Sigmoid colon (tissue), 7 donors: ENCODE results near the gene TNIP2. TPM values are rescaled to one million over a fixed set of nuclear protein-coding genes. Genes with fewer than 3 reads are reported as not detected.
A peak's percentile ranks its signal among the peaks of the same experiment; 100 is the strongest.

ENCODE experiments used
- DNase-seq: peaks from one replicate; pipeline ENCODE4 v3.0.0-alpha.2; 2019
- H3K27ac ChIP-seq, 4 donors: fragments of 200-600 bp; sonication (generic); one replicate each; pipeline ENCODE4 v1.5.1; 2016 to 2019; ENCODE audit warnings: mild to moderate bottlenecking in 1 of 4
- H3K27me3 ChIP-seq, 3 donors: fragments of 200-600 bp; sonication (generic); one replicate each; pipeline ENCODE4 v1.5.1; 2019; ENCODE audit warnings: mild to moderate bottlenecking in 1 of 3
- H3K36me3 ChIP-seq, 4 donors: fragments of 200-600 bp; sonication (generic); one replicate each; pipeline ENCODE4 v1.5.1; 2016 to 2019
- H3K4me1 ChIP-seq, 4 donors: fragments of 200-600 bp; sonication (generic); one replicate each; pipeline ENCODE4 v1.5.1; 2017 to 2019
- H3K4me3 ChIP-seq, 4 donors: fragments of 200-600 bp; sonication (generic); one replicate each; pipeline ENCODE4 v1.5.1; 2017 to 2019; ENCODE audit warnings: mild to moderate bottlenecking in 2 of 4, moderate library complexity in 1 of 4
- H3K9me3 ChIP-seq, 4 donors: fragments of 200-600 bp in 3 of 4; sonication (generic) in 3 of 4; one replicate each; pipeline versions ENCODE4 v1.5.1 to v1.6.1; 2013 to 2019
- CTCF ChIP-seq, 4 experiments: fragments of 450-650 bp in 3 of 4; fragments of 200-600 bp in 1 of 4; IDR thresholded peaks; one replicate each; pipeline ENCODE4 v1.5.1; 2016 to 2019; ENCODE audit warnings: antibody characterized with exemption in 4 of 4, mild to moderate bottlenecking in 3 of 4, moderate library complexity in 2 of 4
- EP300 ChIP-seq, 4 donors: sonication (generic); formaldehyde crosslinking; IDR thresholded peaks; one replicate each; pipeline ENCODE4 v1.6.1; 2017; ENCODE audit warnings: antibody characterized with exemption in 4 of 4
- POLR2A ChIP-seq, 2 donors: fragments of 450-650 bp; IDR thresholded peaks; one replicate each; pipeline ENCODE4 v1.6.1; 2016; ENCODE audit warnings: antibody characterized with exemption in 2 of 2, mild to moderate bottlenecking in 2 of 2, moderate library complexity in 2 of 2
- POLR2AphosphoS5 ChIP-seq, 4 donors: sonication (generic); formaldehyde crosslinking; IDR thresholded peaks; one replicate each; pipeline ENCODE4 v1.6.1; 2017; ENCODE audit warnings: antibody characterized with exemption in 4 of 4
- WGBS, 2 donors: extraction: QIAGEN DNeasy Blood & Tissue Kit; methylation state at CpG; one replicate each; pipeline ENCODE4 v1.1.7; 2013; 5-methylcytosine and 5-hydroxymethylcytosine counted together
- intact Hi-C: fragments of 100-400 bp; cut with DNase I; formaldehyde crosslinking; loops from one replicate; pipeline ENCODE4 v1.15.1; 2023
- polyA plus RNA-seq, 3 donors: library from polyadenylated mRNA; stranded (reverse); fragments of 200-250 nt; gene quantifications; one replicate each; pipeline ENCODE4 v1.2.3, GENCODE V29; 2013
- total RNA-seq, 4 donors: library from RNA; depleted of rRNA; stranded (reverse); fragments of >200 nt; gene quantifications; one replicate each; pipeline ENCODE4 v1.1.0, GENCODE V29; 2016
- donor health status: healthy with polysubstance abuse.
- donor health status: Bipolar disorder and iron deficiency.
- donor health status: healthy.

Gene TNIP2
- total and polyA plus RNA-seq, 7 donors = 51.7 to 68.8 (median 65.0) TPM

DNA sequence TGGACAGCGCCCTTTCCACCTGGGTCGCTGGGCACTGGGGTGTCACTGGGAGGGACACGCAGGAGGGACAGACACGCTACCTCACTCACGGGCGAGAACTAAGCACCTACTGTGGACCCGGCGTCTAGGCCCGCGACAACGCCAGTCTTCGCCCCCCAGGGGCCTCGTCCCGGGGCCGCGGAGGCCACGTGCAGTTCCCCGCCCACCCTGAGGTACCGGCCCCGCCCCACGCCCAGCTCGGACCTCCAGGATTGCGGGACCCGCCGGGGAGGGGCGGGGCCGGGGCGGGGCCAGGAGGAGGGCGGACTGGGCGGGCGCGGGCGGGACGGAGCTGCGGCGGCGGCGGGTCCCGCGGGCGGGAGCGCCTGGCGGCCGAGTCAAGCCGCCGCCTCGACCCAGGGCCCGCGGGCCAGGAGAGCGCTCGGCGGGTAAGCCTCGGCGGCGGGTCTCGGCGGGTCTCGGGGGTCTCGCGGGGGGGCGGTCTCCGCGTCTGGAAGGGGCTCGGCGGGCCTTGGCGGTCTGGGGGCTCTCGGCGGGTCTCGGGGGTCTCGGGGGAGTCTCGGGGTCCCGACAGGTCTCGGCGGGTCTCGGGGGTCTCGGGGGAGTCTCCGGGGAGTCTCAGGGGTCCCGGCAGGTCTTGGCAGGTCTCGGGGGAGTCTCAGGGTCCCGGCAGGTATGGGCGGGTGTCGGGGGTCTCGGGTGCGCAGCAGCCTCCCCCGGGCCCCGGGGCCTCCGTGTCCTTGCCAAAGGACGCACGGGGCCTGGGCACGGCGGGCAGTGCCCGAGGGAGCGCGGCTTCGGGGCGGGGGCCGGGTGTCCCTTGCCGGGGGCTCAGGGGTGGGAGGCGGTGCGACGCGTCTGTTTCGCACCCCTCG is 36.8 kb upstream of the TNIP2 start, which contains the start of gene SH3BP2:
TSS of gene SH3BP2 (plus strand) at position 375 of the 875 bp plus-strand sequence. CDS start 27,533 bp downstream, outside the sequence.
- 7 to 9% methylated on average over 104 of the region's 104 CpGs for WGBS, 2 donors
- peak within 1 kb of the TSS; percentile 50 to 76 (median 64) for H3K4me3 ChIP-seq
- peaks cover 0 to 60% (median 55%) of the 10 kb centered on the region in 4 donors for H3K4me1 ChIP-seq
- TF ChIP-seq CTCF (IDR thresholded peaks at IDR 0.05) (no peak), POLR2AphosphoS5 (IDR thresholded peaks at IDR 0.05) (peak in 2 of 4 donors; percentile 23 to 39), EP300 (IDR thresholded peaks at IDR 0.05) (no peak), POLR2A (IDR thresholded peaks at IDR 0.05) (no peak)
- H3K9me3 ChIP-seq = no peaks in the 10 kb centered on the region
- no peaks in the 10 kb centered on the region for H3K27me3 ChIP-seq
- no peaks in the 10 kb centered on the region for H3K36me3 ChIP-seq
- DNase-seq = peak; percentile 88
- intact Hi-C loops = loop anchor here (5.0 kb wide), 1 partner anchor 36 kb away; the partner anchor contains the start of gene TNIP2
- H3K27ac ChIP-seq = peak within 1 kb of the TSS; percentile 71 to 81 (median 79)

DNA sequence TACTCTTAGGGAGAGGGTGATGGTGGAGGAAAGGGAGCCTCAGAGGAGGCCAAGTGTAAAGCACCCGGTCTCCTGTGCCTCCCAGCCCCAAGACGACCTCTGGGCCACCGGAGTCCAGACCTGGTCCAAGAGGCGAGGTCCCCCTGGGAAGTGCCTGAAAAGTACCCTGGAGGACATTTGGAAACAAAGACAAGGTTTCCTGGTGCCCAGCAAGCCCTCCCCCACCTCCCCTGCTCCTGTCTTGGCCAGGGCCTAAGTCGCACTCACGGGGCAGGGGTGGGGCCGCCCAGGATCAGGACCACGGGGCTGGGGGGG is 36.2 kb upstream of the TNIP2 start:
- no peak for DNase-seq
- WGBS, 2 donors = 67 to 80% methylated on average over 8 of the region's 8 CpGs
- Histone ChIP-seq H3K4me3 (peak overlapping the region in 1 of 4 donors; percentile 71), H3K9me3 (no peaks in the 10 kb centered on the region), H3K27me3 (no peaks in the 10 kb centered on the region), H3K36me3 (no peaks in the 10 kb centered on the region), H3K4me1 (peaks cover 0 to 55% (median 51%) of the 10 kb centered on the region in 4 donors), H3K27ac (peak overlapping the region; percentile 19 to 79 (median 55))
- TF ChIP-seq POLR2AphosphoS5 (IDR thresholded peaks at IDR 0.05) = no peak
- no peak for TF ChIP-seq EP300 (IDR thresholded peaks at IDR 0.05)
- no peak for TF ChIP-seq POLR2A (IDR thresholded peaks at IDR 0.05)
- TF ChIP-seq CTCF (IDR thresholded peaks at IDR 0.05) = no peak
- intact Hi-C loops = loop anchor here (5.0 kb wide), 1 partner anchor 35 kb away; the partner anchor contains the start of gene TNIP2

DNA sequence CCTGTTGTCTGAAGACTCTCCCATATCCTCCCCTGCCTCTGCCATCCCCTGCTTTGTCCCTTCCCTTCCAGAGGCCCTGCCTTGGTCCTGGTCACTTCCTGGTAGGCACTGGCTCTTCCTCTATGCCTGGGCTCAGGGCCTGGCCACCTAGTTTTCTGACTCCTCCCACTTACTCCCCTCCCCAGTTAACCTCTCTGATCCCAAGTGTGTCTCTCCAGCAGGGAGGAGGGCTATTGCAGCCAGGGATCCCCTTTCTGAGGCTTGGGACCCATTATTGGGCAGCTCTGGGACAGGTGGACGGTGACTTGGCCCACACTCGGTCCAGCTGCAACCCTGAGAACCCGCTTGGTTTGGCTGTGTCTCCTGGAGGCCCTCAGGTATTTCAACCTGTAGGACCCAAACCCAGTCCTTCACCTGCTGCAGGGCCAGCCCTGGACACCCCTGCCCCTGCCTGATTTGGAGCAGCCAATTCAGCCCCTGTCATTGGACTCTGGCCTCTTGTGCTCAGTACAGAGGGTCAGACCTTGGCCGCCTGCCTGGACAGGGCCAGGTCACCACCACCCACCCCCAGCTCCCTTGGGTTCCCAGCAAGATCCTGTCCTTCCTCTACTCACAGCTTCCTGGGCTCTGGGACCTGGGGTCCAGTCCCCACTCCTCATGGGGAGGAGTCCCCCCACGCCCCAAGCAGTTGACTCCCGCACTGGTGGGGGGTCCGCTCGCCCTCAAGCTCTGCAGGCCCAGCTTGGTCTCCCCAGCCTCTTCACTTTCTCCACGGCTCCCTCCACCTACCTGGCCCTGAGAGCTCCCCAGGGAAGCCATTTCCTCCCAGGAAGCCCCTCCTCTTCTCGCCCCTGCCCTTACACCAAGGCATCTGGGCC is 35.6 kb upstream of the TNIP2 start:
- Histone ChIP-seq H3K27ac (peak overlapping the region in 2 of 4 donors; percentile 71 to 79), H3K4me1 (peaks cover 0 to 49% (median 45%) of the 10 kb centered on the region in 4 donors), H3K36me3 (no peaks in the 10 kb centered on the region), H3K27me3 (no peaks in the 10 kb centered on the region), H3K4me3 (no peak overlapping the region), H3K9me3 (no peaks in the 10 kb centered on the region)
- 94 to 95% methylated on average over 10 of the region's 10 CpGs for WGBS, 2 donors
- TF ChIP-seq CTCF (IDR thresholded peaks at IDR 0.05) = no peak
- peak; percentile 64 for DNase-seq
- intact Hi-C loops = loop anchor here (5.0 kb wide), 1 partner anchor 34 kb away; the partner anchor contains the start of gene TNIP2

DNA sequence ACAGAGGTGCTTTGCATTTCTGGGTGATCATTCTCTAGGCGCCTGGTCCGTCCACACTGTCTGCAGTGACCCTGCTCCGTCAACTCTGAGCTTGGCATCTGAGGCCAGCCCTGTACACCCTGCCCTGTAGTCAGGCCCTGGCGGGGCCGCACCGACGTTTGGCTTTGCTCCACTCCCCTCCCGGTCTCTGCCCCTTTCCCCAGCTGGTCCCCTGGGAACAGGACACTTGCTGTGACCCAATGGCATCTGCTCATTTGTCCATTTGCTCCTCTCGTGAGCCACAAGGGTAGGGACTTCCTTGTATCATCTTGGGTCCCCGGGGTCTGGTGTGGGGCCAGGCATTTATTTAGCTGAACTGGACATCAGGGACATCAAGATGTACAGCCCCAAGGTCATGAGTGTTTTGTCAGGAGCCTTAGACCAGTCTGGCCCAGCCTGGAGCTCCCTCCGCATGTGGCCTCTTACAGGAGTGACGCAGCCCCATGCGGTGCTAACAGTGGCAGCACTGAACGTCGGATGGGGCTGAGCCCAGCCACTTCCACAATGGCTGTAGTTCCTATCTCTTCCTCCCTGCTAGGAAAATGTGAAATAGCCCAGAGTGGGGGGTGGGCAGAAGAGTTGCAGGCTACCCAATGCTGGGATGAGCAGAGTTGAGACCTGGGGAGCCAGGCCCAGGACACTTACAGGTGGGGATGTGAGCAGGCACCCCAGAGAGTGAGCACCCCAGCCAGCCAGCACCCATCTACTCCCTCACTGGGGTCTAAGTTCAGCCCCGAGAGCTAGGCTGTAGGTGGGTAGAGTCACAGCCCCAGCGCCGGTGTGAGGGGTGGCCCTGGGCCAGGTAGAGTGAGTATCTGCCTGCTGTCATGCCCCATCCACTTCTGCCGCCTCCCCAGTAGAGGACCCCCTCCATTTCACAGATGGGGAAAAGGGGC is 34.7 kb upstream of the TNIP2 start:
- TF ChIP-seq POLR2AphosphoS5 (IDR thresholded peaks at IDR 0.05) (no peak), CTCF (IDR thresholded peaks at IDR 0.05) (no peak), EP300 (IDR thresholded peaks at IDR 0.05) (no peak), POLR2A (IDR thresholded peaks at IDR 0.05) (no peak)
- H3K4me1 ChIP-seq = peaks cover 0 to 40% (median 36%) of the 10 kb centered on the region in 4 donors
- no peaks in the 10 kb centered on the region for H3K27me3 ChIP-seq
- no peaks in the 10 kb centered on the region for H3K36me3 ChIP-seq
- DNase-seq = peak; percentile 63
- whole genome bisulfite sequencing, 2 donors = 82 to 85% methylated on average over 19 of the region's 19 CpGs
- no peaks in the 10 kb centered on the region for H3K9me3 ChIP-seq
- H3K27ac ChIP-seq = peak overlapping the region in 1 of 4 donors; percentile 20
- intact Hi-C loops = loop anchor here (5.0 kb wide), 1 partner anchor 34 kb away; the partner anchor contains the start of gene TNIP2
- no peak overlapping the region for H3K4me3 ChIP-seq
